ENCODE results near the gene RAC3. TPM values are rescaled to one million over a fixed set of nuclear protein-coding genes. Genes with fewer than 3 reads are reported as not detected.

Gene RAC3
- total and polyA plus RNA-seq, 2 of the 8 experiments (the other 6 are each of a cell fraction or from before 2014, with no cell fraction given): 177 to 299 TPM

DNA sequence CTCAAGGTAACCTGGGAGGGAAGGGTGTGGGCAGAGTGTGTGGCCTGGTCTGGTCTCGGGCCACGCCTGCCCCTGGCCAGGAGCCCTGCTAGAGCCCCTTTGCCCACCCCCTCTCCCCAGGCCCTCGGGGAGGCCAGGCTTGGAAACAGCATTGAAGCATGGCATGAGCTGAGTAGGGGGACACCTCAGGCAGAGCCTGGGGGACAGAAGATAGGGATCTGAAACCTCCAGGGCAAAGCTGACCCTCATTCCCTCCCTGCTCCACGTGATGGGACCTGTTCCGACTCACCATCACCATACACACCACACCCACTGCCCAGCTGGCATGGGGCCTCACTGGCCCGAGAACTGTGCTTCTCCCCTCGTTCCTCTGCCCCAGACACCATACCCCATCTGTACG lies 17.6 kb downstream of the RAC3 start (continued):
- TF ChIP-seq CHD7 (IDR thresholded peaks at IDR 0.05; ENCODE audit: insufficient replicate concordance, low read length) (no peak), HDAC6 (IDR thresholded peaks at IDR 0.05; ENCODE audit: low read depth, low read length) (no peak), HDAC2 (IDR thresholded peaks at IDR 0.05; ENCODE audit: borderline replicate concordance in 1 of 2, low read depth in 2 of 2, low read length in 2 of 2) (no peak), GABPA (IDR thresholded peaks at IDR 0.05; ENCODE audit: borderline replicate concordance, insufficient read depth, low read length) (no peak), TAF7 (optimal IDR thresholded peaks at IDR 0.05; ENCODE audit: borderline replicate concordance, low read depth, low read length) (no peak), EGR1 (IDR thresholded peaks at IDR 0.05; ENCODE audit: borderline replicate concordance, low read depth, low read length) (no peak), SIRT6 (IDR thresholded peaks at IDR 0.05; ENCODE audit: low read length) (no peak), SIX5 (IDR thresholded peaks at IDR 0.05; ENCODE audit: low read depth, low read length) (no peak)

Measured in H1 (cell line).